Upper lobe of left lung (tissue), 4 donors: ENCODE results near the gene ACAT2.

Source experiments
- EP300 ChIP-seq, 4 donors: sonication (generic); formaldehyde crosslinking; IDR thresholded peaks; one replicate each; pipeline ENCODE4 v1.5.1; 2017; ENCODE audit warnings: antibody characterized with exemption in 4 of 4, control low read depth in 2 of 4
- TF ChIP-seq, protein P1 (sequence below), 6 experiments: fragments of 450-650 bp in 4 of 6; fragments of 200-600 bp in 2 of 6; sonication (generic) in 2 of 6; IDR thresholded peaks; one replicate each; pipeline ENCODE4 v1.5.1; 2016 to 2019; ENCODE audit warnings: antibody characterized with exemption in 6 of 6

DNA sequence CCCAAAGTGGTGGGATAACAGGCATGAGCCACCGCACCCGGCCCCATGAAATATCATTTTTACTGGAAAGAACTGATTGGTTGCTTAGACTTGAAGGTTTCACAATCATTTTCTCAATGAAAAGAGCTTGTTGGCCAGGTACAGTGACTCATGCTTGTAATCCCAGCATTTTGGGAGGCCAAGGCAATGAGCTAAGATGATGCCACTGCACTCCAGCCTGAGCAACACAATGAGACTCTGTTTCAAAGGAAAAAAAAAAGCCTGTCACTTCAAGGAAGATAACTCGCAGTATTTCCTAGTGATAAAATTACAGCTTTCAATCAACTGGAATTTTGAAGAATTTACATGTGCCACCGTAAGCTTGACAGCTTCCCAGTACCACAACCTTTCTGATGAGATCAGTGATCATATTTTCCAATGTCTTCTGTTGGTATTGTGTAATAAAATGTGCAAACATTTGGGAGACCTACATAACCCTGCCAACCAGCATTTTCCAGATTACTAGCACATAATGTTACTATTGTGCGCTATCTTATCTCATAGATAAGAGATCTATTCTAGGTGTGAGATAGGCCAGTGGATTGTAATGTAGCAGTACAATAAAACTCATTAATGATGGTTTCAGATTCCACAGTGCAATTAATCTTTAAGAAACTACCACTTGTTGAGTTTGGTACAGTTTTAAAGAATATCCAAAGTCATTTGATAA is 45.5 kb downstream of the ACAT2 start:
- TF ChIP-seq, protein P1, sequence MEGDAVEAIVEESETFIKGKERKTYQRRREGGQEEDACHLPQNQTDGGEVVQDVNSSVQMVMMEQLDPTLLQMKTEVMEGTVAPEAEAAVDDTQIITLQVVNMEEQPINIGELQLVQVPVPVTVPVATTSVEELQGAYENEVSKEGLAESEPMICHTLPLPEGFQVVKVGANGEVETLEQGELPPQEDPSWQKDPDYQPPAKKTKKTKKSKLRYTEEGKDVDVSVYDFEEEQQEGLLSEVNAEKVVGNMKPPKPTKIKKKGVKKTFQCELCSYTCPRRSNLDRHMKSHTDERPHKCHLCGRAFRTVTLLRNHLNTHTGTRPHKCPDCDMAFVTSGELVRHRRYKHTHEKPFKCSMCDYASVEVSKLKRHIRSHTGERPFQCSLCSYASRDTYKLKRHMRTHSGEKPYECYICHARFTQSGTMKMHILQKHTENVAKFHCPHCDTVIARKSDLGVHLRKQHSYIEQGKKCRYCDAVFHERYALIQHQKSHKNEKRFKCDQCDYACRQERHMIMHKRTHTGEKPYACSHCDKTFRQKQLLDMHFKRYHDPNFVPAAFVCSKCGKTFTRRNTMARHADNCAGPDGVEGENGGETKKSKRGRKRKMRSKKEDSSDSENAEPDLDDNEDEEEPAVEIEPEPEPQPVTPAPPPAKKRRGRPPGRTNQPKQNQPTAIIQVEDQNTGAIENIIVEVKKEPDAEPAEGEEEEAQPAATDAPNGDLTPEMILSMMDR (IDR thresholded peaks at IDR 0.05) = no peak
- TF ChIP-seq EP300 (IDR thresholded peaks at IDR 0.05) = no peak
